Neural cell (in vitro differentiated cells): ENCODE results near the gene ALK. TPM values are rescaled to one million over a fixed set of nuclear protein-coding genes. Genes with fewer than 3 reads are reported as not detected.

Experiments used
- H2AFZ ChIP-seq: fragments of 200-600, 300-800 bp; sonication (generic), shearing (Covaris generic); 2 replicates; pipeline ENCODE4 v1.6.0; 2014; ENCODE audit warnings: low read depth, mild to moderate bottlenecking, antibody characterized with exemption, low read length, moderate library complexity
- H3F3A ChIP-seq: fragments of 200-600 bp; shearing (Covaris generic); 2 replicates; pipeline ENCODE4 v1.6.1; 2016; ENCODE audit warnings: mild to moderate bottlenecking, moderate library complexity, mixed read lengths, antibody characterized with exemption, low read length; ENCODE audit not compliant: insufficient read depth, poor library complexity, severe bottlenecking
- H3K27ac ChIP-seq: fragments of 200-600, 300-800 bp; sonication (generic), shearing (Covaris generic); 2 replicates; pipeline ENCODE4 v1.5.1; 2014; ENCODE audit warnings: mild to moderate bottlenecking, low read length, moderate library complexity
- H3K27me3 ChIP-seq: fragments of 300-800, 200-600 bp; sonication (generic), shearing (Covaris generic); 2 replicates; pipeline ENCODE4 v1.6.0; 2014; ENCODE audit warnings: mild to moderate bottlenecking, low read depth, low read length, moderate library complexity; ENCODE audit not compliant: insufficient read depth
- H3K36me3 ChIP-seq: fragments of 300-800, 200-600 bp; sonication (generic), shearing (Covaris generic); 2 replicates; pipeline ENCODE4 v1.5.1; 2014; ENCODE audit warnings: mild to moderate bottlenecking, antibody characterized with exemption, low read length, moderate library complexity; ENCODE audit not compliant: insufficient read depth
- H3K4me2 ChIP-seq: fragments of 300-800, 200-600 bp; sonication (generic), shearing (Covaris generic); 2 replicates; pipeline ENCODE4 v1.6.0; 2014; ENCODE audit warnings: mild to moderate bottlenecking, low read length
- H3K4me3 ChIP-seq: fragments of 300-800, 200-600 bp; sonication (generic), shearing (Covaris generic); 2 replicates; pipeline ENCODE4 v1.5.1; 2014; ENCODE audit warnings: mild to moderate bottlenecking, low read length, moderate library complexity
- H3K79me2 ChIP-seq: fragments of 200-600 bp; shearing (Covaris generic); replicated peaks from 2 replicates; pipeline ENCODE4 v1.6.0; 2014; ENCODE audit warnings: mild to moderate bottlenecking, low read length, moderate library complexity; ENCODE audit not compliant: insufficient read depth
- H3K9ac ChIP-seq: fragments of 300-800, 200-600 bp; sonication (generic), shearing (Covaris generic); 2 replicates; pipeline ENCODE4 v1.6.1; 2016; ENCODE audit warnings: mild to moderate bottlenecking, low read length, mixed read lengths
- H3K9me2 ChIP-seq: fragments of 200-600 bp; shearing (Covaris generic); 2 replicates; pipeline ENCODE4 v1.6.1; 2016; ENCODE audit warnings: mild to moderate bottlenecking, low read length, mixed read lengths; ENCODE audit not compliant: insufficient read depth
- H3K9me3 ChIP-seq: fragments of 200-600, 300-800 bp; sonication (generic), shearing (Covaris generic); 2 replicates; pipeline ENCODE4 v1.6.1; 2016; ENCODE audit warnings: mild to moderate bottlenecking, mixed run types, low read length, moderate library complexity, mixed read lengths
- H4K20me1 ChIP-seq: fragments of 200-600 bp; shearing (Covaris generic); 2 replicates; pipeline ENCODE4 v1.6.1; 2016; ENCODE audit warnings: mild to moderate bottlenecking, mixed run types; ENCODE audit not compliant: insufficient read depth
- CTCF ChIP-seq: fragments of 450-650 bp; IDR thresholded peaks from 2 replicates; pipeline ENCODE4 v1.5.1; 2014; ENCODE audit warnings: antibody characterized with exemption, mild to moderate bottlenecking, moderate library complexity; ENCODE audit not compliant: poor library complexity, severe bottlenecking
- EP300 ChIP-seq: fragments of 450-650 bp; conservative IDR thresholded peaks from 2 replicates; pipeline ENCODE4 v1.6.1; 2014; ENCODE audit warnings: antibody characterized with exemption, mild to moderate bottlenecking, moderate library complexity; ENCODE audit not compliant: poor library complexity, severe bottlenecking
- EZH2 ChIP-seq: fragments of 200-600, 300-800 bp; shearing (Covaris generic), sonication (generic); IDR thresholded peaks from 2 replicates; pipeline ENCODE4 v1.6.1; 2014; ENCODE audit warnings: antibody characterized with exemption, low read length, borderline replicate concordance, mild to moderate bottlenecking; ENCODE audit not compliant: insufficient read depth, poor library complexity, severe bottlenecking
- MXI1 ChIP-seq: fragments of 450-650 bp; conservative IDR thresholded peaks from 2 replicates; pipeline ENCODE4 v1.6.1; 2014; ENCODE audit warnings: antibody characterized with exemption, mild to moderate bottlenecking; ENCODE audit not compliant: poor library complexity, severe bottlenecking
- POLR2AphosphoS5 ChIP-seq: IDR thresholded peaks from 2 replicates; pipeline ENCODE4 v1.6.1; 2012
- RAD21 ChIP-seq: fragments of 450-650 bp; conservative IDR thresholded peaks from 2 replicates; pipeline ENCODE4 v1.6.1; 2014; ENCODE audit warnings: antibody characterized with exemption, mild to moderate bottlenecking, moderate library complexity
- REST ChIP-seq: IDR thresholded peaks from 2 replicates; pipeline ENCODE4 v1.6.1; 2012; ENCODE audit warnings: borderline replicate concordance
- SMC3 ChIP-seq: fragments of 450-650 bp; conservative IDR thresholded peaks from 2 replicates; pipeline ENCODE4 v1.6.1; 2014; ENCODE audit warnings: antibody characterized with exemption, mild to moderate bottlenecking, moderate library complexity; ENCODE audit not compliant: poor library complexity
- TAF1 ChIP-seq: IDR thresholded peaks from 2 replicates; pipeline ENCODE4 v1.6.1; 2012; ENCODE audit warnings: low read depth
- polyA plus RNA-seq: library from polyadenylated mRNA; depleted of rRNA; stranded (reverse); fragments of >200 nt; gene quantifications from 2 replicates; pipeline ENCODE4 v1.2.3, GENCODE V29; 2014

Gene ALK
- polyA plus RNA-seq, 1 donor from 2014 or later, result 7.1 TPM

- no peak overlapping the region for H3K9ac ChIP-seq
- H3K27me3 ChIP-seq, result no peaks in the 10 kb centered on the region
- TF ChIP-seq EP300, result no peak
- no peak for TF ChIP-seq MXI1
- no peak for TF ChIP-seq CTCF
- no peak for TF ChIP-seq RAD21
- TF ChIP-seq POLR2AphosphoS5, result no peak
- TF ChIP-seq TAF1, result no peak
- no peak for TF ChIP-seq REST
- no peak for TF ChIP-seq EZH2
- no peak for TF ChIP-seq SMC3
These were observed 594.5 kb downstream of the ALK start for GRCh38 chr2:29326926-29327325.

GRCh38 chr2:29325544-29325943 is 595.8 kb downstream of the ALK start:
- H3K79me2 ChIP-seq, result no peaks in the 10 kb centered on the region
- no peak overlapping the region for H3K27ac ChIP-seq
- H3K9me2 ChIP-seq, result no peaks in the 10 kb centered on the region
- H4K20me1 ChIP-seq, result no peaks in the 10 kb centered on the region
- H3K9me3 ChIP-seq, result no peaks in the 10 kb centered on the region
- H3K9ac ChIP-seq, result no peak overlapping the region
- no peak overlapping the region for H2AFZ ChIP-seq
- H3K4me2 ChIP-seq, result no peak overlapping the region
- H3F3A ChIP-seq, result no peaks in the 10 kb centered on the region
- TF ChIP-seq REST (no peak), EZH2 (no peak), TAF1 (no peak), CTCF (no peak), EP300 (no peak), RAD21 (no peak), POLR2AphosphoS5 (no peak), MXI1 (no peak), SMC3 (no peak)
- no peaks in the 10 kb centered on the region for H3K27me3 ChIP-seq
- no peak overlapping the region for H3K4me3 ChIP-seq
- no peaks in the 10 kb centered on the region for H3K36me3 ChIP-seq

More at GRCh38 chr2:29326926-29327325, 594.5 kb downstream of the ALK start:
- no peaks in the 10 kb centered on the region for H3K79me2 ChIP-seq
- no peak overlapping the region for H3K27ac ChIP-seq
- no peaks in the 10 kb centered on the region for H3K36me3 ChIP-seq
- H4K20me1 ChIP-seq, result no peaks in the 10 kb centered on the region
- H3K4me2 ChIP-seq, result no peak overlapping the region
- H3K4me3 ChIP-seq, result no peak overlapping the region
- no peak overlapping the region for H2AFZ ChIP-seq
- H3F3A ChIP-seq, result no peaks in the 10 kb centered on the region
- no peaks in the 10 kb centered on the region for H3K9me3 ChIP-seq
- H3K9me2 ChIP-seq, result no peaks in the 10 kb centered on the region
